ENCODE measurements around the gene PRDM5.

The PRDM5 gene

DNA sequence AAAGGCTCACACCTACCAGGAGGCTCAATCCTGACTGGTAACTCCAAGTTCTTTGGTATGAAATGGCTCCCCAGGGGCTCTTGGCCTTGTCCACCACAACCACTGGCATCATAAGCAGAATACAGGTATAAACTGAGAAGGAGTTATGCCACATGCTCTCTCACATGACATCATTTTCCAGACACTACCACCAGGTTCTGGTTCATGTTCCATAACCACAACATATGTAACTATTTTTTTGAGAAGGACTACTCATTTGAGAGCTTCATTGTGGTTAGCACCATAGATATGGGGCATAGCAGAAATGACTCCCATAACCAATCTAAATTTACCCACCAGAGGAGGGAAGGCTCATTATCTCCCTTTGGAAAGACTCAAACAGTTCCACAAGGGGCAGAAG, 19.6 kb downstream of the PRDM5 start:
- no peak for DNase-seq

DNA sequence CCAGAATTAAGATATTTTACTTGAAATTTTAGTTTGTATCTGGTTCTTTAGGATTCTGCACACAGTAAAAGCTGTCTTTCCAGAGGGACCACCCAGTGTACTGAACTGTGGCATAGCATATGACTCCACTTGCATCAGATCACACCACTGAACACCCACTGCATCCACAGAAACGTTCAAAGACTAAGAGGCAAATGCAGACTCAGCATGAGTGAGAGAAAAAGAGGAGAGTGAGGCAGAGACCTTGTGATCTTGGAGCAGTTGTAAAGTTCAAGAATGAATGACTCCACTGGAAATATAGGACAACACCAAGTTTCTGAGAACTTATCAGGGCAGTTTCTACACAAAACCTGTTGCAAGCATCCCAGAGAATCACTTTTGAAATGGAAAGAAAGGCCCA, 20.8 kb downstream of the PRDM5 start:
- DNase-seq: no peak

DNA sequence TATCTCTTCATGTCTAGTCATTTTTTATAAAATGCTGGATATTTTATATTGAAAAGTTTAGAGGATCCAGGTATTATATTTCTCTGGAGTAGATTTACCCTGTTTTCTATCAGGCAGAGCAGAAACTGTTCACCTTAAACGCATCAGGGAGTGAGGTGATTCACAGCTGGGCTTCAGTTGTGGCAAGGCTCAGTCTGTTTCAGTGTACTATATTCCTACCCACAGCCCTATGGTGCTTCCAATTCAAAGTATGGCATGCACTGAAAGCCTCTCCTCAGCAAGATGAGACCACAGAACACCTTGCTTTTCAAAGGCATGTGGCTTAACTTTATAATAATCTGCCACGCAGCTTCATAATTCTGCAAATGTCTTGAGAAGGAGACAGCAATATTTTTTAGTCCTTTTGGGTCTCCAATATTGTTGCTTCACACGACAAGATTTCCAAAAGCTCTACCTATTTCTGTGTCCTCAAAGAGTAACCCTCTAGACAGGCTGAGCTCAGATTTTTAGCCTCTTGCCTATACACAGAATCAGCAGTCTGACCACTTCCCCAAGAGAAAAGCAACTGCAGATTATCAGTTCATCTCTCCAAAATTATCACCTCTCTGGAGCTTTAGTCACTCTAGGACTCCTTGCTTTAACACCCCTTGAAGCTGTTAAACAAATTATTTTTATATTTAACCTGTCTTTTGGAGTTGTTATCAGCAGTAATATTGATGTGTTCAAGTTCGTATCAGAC, 24.4 kb downstream of the PRDM5 start:
- no peak for DNase-seq

DNA sequence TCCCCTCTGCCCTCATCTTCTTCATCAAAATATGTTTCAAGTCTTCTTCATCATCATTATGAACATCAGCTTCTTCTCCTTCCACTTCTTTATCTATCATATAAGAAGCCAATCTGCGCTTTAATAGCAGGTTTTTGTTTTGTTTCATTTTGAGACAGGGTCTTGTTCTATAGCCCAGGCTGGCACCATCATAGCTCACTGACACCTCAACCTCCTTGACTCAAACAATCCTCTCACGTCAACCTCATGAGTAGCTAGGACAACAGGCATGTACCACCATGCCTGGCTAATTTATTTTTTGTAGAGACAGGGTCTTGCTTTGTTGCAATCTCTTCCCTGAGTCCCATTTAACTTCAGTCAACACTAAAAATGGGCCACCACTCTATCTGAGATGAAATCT, 27.0 kb downstream of the PRDM5 start:
- DNase-seq: no peak

DNA sequence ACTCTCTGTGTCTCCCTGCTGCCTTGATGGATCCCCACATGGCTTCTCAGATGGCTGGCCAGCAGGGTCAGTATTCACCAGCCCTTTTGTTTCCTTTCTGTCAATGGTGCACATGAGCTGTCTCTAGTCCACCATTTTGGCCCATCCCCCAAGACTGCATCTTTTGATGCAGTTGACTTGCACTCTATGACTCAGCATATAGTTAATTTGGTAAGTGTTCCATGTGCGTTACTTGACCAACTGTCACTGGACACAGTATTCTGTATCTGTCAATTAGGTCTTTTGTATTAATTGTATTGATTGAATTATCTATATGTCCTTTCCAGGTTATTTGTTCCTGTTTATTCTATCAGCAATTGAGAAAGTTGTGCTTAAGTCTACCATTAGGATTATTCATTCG, 29.2 kb downstream of the PRDM5 start:
- no peak for DNase-seq

DNA sequence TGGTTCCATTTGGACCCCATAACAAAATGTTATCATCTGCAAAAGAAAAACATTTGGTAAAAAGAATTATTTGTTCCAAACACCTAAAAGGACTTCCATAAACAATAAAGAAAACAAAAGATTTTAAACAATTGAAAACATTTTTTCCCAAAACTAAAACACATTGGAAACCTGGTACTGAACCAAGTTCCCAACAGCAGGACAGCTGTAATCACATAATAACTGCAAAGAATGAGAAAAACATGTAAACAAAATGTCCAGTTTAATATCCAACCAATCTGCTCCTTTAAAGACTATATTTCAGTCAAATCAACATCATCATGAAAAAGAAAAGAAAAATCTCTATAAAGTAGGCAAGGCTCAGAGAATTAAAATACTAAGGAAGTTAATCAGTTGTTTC, 36.3 kb downstream of the PRDM5 start:
- DNase-seq: no peak

DNA sequence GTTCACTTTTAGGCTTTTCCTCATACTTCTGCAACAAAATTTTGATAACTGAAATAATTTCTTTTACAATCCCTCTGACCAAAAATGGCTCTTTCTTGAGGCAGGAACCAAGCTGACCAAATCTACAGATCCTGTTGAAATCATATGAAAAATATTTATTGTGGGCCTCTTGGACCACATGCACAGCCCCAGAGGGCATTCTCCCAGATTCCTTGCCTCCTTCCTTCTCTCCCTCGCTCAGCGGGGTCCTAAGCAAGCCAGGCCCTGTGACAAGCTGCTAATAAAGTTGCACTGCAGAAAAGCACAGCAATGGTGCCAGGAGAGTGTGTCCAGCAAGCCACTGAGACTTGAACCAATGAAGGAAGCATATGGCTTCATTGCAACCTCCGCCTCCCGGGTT, 40.7 kb downstream of the PRDM5 start:
- DNase-seq: no peak

DNA sequence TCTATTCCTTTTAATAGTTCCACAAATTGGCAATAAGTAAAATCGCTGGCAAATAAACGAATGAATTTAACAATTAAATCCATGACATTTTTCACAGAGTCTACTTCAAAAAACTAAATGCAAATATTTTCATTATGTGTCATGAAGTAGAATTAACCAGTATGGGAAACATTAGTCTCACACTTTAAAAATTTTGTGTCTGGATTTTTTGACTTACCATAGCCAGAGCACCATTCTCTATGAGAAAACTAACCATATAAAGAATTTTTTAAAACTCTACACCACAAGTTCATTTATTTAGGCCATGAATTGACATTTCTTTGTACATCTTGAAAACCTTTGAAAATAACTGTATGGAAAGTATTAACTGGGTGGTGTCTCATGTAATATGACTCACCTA, 41.2 kb downstream of the PRDM5 start:
- DNase-seq: no peak

DNA sequence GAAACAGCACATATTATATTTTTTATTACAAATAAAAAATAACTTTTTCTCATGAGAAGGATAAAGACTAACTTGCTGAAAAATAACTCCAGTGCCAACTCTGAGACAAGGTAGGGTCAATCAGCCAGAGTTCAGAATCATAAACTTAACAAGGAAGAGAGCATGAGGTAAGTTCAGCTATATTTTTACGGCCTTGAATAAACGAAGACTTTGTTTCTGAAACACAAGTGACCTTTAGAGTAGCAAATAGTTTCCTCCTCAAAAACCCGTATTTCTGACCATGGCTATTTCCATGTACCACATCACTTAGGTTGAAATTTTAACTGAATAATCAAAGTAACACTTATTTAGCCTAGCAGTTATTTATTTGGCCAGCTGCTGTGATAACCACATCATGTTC, 45.5 kb downstream of the PRDM5 start:
- no peak for DNase-seq

DNA sequence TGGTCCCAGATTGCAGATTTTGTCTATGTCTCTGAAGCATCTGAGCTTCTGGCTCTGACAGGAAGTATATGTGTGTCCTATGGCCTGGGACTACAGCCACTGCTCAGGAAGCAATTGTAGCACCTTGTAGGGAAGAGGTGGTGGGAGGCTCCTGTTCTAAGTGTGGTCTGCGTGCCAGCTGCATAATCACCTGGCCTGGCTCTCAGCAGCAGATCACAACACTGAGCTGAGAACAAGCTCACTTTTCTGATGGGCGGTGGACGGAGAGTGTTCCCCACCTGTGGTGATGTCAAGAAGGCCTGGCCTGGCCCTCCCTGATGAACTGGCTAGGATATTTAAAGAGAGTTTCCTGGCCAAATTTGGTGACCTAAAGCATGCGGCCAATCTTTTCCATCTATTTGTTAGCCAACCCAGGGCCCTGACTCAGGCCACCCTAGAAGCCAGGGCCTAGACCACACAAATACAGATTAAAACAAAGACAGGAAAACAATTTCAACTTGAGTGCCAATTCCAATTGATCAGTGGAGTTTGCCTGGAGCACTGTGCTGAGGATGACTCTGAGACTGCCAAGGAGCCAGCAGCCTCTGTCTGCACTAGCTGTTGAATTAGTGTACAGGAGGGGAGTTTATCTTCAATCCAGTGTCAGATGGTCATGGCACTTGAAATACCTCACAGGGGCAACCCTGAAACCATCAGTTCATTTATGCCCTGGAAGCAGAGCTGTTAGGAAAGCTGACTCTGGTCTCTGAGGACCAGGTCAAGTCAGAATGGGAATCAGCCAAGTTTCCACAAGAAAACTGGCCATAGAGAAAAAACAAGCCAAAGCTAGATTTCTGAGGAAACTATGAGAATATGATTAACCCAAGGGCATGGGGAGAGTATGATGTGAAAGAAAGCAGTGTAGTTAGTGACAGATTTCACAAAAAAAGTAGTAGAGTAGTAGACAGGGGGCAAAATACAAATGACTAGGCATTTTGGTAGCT, 47.4 kb downstream of the PRDM5 start:
- peak; percentile 9 for DNase-seq

DNA sequence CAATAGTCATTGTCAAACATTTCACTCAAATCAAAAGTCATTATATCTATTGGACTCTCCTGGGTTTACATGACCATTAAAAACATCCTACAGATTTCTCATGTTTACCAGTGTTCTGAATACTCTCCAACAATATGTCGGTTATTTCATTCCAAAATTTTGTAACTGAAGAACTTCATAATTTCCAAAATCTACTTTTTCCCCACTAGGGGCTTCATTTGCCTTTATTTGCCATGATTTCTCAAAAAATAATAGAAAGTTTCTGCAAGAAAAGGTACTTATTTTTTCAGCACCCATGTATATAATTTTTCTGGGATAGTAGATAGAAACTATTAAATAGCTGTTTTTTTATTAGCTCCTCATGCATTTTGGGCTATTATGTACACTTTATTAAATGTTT, 49.0 kb downstream of the PRDM5 start:
- DNase-seq: no peak

DNA sequence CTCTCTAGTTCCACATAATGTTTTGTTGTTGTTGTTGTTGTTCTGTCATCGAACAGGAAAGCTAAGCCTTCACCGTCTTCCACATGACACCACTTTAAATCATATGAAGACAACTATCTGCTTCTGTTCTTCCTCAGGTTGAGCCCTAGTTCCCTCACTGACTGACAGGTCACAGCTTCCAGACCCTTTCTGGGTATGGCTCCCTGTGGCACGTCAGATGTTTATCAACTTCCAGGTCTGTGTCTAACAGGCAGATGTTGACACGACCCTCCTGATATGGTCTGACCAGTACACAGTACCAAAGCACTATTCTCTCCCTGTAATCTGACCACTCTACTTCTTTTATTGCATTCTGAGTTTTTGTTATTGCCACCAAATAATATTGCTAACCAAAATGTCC, 51.4 kb downstream of the PRDM5 start:
- DNase-seq: no peak

DNA sequence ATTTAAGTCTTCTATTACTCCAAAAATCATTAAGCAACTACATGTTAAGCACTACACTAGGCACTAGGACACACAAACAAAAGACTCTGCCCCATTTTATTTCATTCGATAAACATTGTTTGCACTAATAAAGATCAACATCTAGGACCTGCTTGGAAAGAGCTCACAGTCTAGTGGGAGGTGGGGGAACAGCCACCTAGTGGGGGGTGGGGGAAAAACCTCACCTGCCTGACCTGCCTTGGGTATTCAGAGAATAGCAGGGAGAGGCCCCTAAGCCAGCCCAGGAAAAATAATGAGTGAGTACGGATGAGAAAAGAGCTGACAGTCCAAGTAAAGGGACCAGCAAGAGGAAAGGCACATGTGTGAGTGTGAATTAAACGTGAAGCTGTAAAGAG, 52.2 kb downstream of the PRDM5 start:
- peak; percentile 15 for DNase-seq

DNA sequence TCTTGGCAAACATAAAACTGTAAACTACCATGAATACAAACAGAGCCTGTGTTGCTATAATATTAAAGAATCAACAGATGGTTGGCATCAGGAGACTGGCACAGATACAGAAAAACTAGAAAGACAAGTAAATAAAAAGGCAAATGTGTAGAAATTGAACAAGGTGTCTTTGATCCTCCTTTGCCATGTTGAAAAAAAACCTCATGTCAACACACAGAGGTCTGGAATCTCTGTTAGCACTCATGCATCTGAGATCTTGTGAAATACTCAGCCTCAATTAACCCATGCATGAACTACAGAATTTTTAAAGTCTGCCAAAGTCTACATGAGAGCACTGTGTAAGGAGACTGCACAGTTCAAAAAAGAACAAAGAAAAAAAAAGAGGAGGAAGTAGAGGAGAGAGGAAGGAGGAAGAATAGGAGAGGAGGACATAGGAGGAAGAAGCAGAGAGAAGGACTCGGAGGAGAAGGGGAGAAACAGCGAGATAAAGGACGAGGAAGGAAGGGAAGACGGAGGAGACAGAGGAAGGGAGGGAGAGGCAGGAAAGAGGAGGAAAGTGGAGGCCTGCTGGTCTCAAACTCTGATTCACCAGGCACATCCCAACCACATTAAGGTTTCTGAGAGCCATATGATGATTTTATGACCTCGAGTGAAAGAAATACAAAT, 52.8 kb downstream of the PRDM5 start:
- no peak for DNase-seq

DNA sequence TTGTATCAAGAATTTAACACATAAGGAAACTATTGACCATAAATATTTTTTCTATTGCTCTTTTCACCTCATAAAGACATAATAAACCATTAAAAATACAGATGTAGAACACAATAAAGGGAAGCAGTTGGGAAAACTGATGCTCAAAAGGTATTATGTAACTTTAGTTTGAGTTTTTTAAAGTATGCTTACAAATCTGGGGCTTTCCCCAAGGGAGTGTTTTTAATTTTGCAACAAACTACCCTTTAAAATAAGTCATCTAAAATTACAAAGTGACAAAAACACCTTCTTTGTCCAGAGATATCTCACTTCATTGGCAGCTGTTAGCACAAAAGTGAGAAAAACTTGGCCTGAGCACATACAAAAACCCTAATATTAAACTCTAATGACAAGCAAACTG, 55.0 kb downstream of the PRDM5 start:
- DNase-seq: no peak

DNA sequence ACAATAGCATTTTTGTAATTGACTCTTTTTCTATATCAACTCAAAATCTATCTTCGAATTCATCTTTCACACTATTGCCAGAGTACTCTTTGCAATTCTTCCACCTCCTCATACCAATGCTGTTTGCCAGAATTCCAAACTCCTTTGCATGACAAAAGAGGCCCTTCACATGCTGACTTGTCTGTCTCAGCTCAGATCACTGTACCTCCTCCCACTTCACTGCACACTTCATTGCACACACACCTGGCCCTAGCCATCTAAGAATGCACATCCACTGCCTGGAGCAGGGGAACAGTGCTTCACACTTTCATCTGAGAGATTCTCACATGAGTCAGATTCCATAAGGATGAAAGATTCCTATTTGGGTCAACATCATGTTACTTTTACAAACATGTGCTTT, 56.5 kb downstream of the PRDM5 start:
- DNase-seq: peak; percentile 56

DNA sequence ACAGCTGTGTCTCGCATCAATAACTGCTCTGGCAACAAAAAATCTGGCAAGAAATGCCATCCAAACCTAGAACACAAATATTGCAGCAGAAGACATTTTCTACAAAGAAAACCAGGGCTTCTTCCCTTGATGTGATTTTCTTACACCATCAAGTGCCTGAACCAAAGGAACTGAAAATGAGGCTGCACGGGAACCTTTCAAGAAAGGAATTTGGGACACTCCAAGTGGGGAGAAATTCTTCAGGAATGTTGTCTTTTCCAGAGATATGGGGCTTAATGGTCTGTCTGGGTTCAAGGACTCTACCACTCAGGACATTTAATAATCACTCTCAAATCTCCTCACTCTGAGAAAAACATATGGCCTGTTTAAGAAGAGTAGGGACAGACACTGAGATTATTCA, 57.6 kb downstream of the PRDM5 start:
- DNase-seq: no peak

DNA sequence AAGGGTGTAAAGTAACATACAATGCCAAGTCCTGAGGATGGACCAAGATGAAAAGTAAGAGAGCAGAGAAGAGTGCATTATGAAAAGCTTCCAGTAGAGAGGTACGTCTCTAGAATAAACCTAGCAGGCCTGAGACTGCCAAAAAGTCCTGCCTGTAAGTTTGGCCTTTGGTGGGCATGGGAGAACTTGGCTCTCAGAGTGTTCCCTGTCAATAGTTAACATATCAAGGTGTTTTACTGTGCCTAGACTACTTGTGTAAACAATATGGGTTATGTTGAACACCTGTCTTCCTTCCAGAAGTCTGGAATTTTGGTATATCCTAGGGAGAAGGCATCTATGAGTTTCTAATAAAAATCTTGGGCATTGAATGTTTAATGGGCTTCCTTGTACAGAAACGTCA, 60.1 kb downstream of the PRDM5 start:
- DNase-seq: no peak

DNA sequence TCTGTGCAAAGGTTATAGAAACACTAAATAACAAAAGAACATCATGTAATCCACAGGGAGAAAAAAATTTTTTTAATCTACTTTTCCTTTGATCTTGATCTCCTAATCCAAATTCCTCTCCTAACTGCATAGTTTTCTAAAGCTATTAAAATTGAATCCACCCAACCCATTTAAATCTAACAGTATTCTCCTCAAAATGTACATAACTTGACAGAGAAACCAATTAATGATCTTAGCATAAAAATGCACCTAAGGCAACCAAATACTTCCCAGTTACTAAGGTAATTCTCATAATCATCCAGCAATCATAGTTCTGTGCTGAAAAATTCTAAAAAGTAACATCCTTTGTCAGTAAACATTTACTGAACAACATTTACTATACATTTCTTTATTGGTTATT, 60.7 kb downstream of the PRDM5 start:
- no peak for DNase-seq

DNA sequence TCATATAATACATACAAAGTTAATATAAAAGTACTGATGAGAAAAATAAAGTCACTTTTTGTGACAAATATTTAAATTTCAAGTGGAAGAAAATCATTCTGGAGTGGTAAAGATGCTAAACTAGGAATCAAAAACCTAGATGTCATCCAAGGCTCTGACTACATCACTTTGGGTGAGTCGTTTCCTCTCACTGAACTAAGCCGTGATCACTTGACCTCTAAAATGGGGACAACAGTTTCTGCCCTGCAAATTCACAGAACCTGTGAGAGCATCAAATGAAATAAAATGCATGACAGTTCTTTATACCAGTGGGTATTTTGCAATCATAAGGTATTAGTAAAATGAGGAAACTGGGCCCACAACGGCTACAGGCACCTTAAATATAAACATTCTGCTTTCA, 63.8 kb downstream of the PRDM5 start:
- DNase-seq: no peak

DNA sequence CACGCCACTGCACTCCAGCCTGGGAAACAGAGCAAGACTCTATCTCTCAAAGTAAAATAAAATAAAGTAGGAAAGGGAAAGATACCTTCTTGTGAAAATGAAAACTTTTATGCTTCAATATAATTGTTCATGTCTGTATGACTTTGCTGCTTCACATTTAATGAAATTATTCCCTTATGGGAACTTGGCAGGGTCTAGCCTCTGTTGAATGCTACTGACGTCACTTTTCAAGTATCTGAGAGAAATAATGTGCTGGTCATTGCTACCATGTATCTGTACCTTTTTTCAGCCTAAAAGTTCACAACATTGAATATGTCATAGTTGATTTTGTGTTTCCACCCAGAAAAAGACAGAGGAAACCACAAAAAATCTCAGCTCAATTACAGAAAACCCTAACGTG, 65.2 kb downstream of the PRDM5 start:
- no peak for DNase-seq

DNA sequence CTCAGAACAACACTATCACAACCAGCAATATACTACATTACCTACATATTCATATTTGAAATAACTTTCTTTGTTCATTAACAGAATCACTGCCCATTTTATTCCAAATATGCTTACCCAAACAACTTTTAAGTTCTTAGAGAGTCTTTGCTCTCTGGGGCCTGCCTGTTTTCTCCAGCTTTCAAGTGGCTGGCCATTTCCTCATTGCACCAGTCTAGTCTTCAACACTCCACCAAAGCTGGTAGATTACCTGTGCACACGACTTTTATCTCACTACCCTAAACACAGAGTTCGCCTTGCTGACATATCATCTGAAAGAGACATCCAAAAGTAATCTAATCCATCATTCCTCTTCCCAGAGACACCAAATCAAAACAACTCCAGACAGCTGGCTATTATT, 66.2 kb downstream of the PRDM5 start:
- DNase-seq: no peak

DNA sequence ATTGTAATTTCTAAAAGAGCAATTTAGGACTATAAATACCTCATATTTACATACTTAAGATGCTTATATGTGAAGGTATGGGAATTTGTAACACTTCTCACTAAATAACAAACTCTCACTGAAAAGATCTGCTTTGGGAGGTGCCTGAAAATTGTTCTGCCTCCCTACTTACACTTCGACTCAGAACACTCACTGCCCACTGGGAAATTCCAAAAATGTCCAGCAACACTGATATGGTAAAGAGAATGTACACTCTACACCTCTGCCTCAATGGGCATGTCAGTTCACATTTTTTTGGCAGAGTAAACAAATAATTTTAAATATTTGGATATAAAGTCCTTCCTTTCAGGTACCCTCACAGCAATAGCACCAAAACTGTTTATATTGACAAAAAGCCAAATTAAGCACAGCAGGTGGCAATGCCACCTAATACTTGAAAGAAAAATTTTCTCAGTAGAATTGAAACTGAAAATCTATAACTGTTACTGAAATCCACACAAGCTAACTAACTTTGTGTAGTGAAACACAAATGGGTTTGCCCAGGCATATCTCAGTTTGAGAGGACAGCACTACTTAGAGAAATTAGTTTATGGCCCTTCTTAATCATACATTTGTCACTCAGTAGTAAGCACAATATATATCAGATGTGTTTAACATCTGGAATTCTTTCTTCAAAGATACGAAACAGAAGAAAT, 67.1 kb downstream of the PRDM5 start:
- no peak for DNase-seq
